Tibial nerve (tissue), 4 donors: ENCODE measurements around the gene POSTN. TPM values are rescaled to one million over a fixed set of nuclear protein-coding genes. Genes with fewer than 3 reads are reported as not detected.

Source experiments
- DNase-seq, 2 donors: peaks; one replicate each; pipeline ENCODE4 v3.0.0-alpha.2; 2019; ENCODE audit warnings: low spot score in 2 of 2
- H3K27ac ChIP-seq, 4 donors: fragments of 200-600 bp; sonication (generic) in 3 of 4; one replicate each; pipeline ENCODE4 v1.5.1; 2017 to 2019; ENCODE audit warnings: mild to moderate bottlenecking in 1 of 4
- H3K27me3 ChIP-seq, 2 donors: fragments of 200-600 bp; sonication (generic) in 1 of 2; one replicate each; pipeline versions ENCODE4 v1.5.1 to v1.6.0; 2017 to 2019
- H3K36me3 ChIP-seq, 3 donors: fragments of 200-600 bp; sonication (generic); one replicate each; pipeline ENCODE4 v1.5.1; 2018 to 2019
- H3K4me1 ChIP-seq, 4 donors: fragments of 200-600 bp; sonication (generic) in 3 of 4; one replicate each; pipeline ENCODE4 v1.5.1; 2017 to 2019
- H3K4me3 ChIP-seq, 4 donors: fragments of 200-600 bp; sonication (generic) in 3 of 4; one replicate each; pipeline ENCODE4 v1.5.1; 2017 to 2019; ENCODE audit warnings: mild to moderate bottlenecking in 1 of 4, moderate library complexity in 1 of 4
- H3K9me3 ChIP-seq, 4 donors: fragments of 200-600 bp; sonication (generic) in 3 of 4; one replicate each; pipeline ENCODE4 v1.5.1; 2017 to 2019
- CTCF ChIP-seq, 5 experiments: fragments of 200-600 bp in 3 of 5; fragments of 450-650 bp in 2 of 5; sonication (generic) in 3 of 5; IDR thresholded peaks; one replicate each; pipeline ENCODE4 v1.5.1; 2016 to 2019; ENCODE audit warnings: antibody characterized with exemption in 5 of 5, mild to moderate bottlenecking in 3 of 5, moderate library complexity in 2 of 5
- EP300 ChIP-seq, 2 donors: sonication (generic); formaldehyde crosslinking; IDR thresholded peaks; one replicate each; pipeline ENCODE4 v1.6.1; 2017; ENCODE audit warnings: antibody characterized with exemption in 2 of 2, mild to moderate bottlenecking in 1 of 2
- POLR2A ChIP-seq, 2 donors: fragments of 450-650 bp; IDR thresholded peaks; one replicate each; pipeline ENCODE4 v1.6.1; 2017; ENCODE audit warnings: antibody characterized with exemption in 2 of 2, mild to moderate bottlenecking in 2 of 2, moderate library complexity in 2 of 2
- WGBS, 2 donors: methylation state at CpG; one replicate each; pipeline ENCODE4 v1.1.5; 2018; 5-methylcytosine and 5-hydroxymethylcytosine counted together
- total RNA-seq, 4 donors: library from RNA; depleted of rRNA; stranded (reverse); fragments of >200 nt; gene quantifications; one replicate each; pipeline ENCODE4 v1.1.0, GENCODE V29; 2016

Gene POSTN
- total RNA-seq, 4 donors from 2014 or later, result 33.7 to 152 (median 70.7) TPM

- no peak for DNase-seq
- no peaks in the 10 kb centered on the region for H3K27me3 ChIP-seq
- no peaks in the 10 kb centered on the region for H3K4me1 ChIP-seq
- TF ChIP-seq POLR2A (IDR thresholded peaks at IDR 0.05) (no peak), CTCF (IDR thresholded peaks at IDR 0.05) (no peak), EP300 (IDR thresholded peaks at IDR 0.05) (no peak)
- WGBS, 2 donors, result 58 to 66% methylated on average over 2 of the region's 2 CpGs
- no peak overlapping the region for H3K27ac ChIP-seq
- no peak overlapping the region for H3K4me3 ChIP-seq
- no peaks in the 10 kb centered on the region for H3K36me3 ChIP-seq
- H3K9me3 ChIP-seq, result no peaks in the 10 kb centered on the region
These were observed 20.0 kb upstream of the POSTN start for GRCh38 chr13:37618554-37618953.

GRCh38 chr13:37617173-37617572 is 18.6 kb upstream of the POSTN start:
- no peak for DNase-seq
- Histone ChIP-seq H3K4me3 (no peak overlapping the region), H3K4me1 (no peaks in the 10 kb centered on the region), H3K36me3 (no peaks in the 10 kb centered on the region), H3K9me3 (no peaks in the 10 kb centered on the region), H3K27me3 (no peaks in the 10 kb centered on the region), H3K27ac (no peak overlapping the region)
- no peak for TF ChIP-seq EP300 (IDR thresholded peaks at IDR 0.05)
- no peak for TF ChIP-seq CTCF (IDR thresholded peaks at IDR 0.05)
- TF ChIP-seq POLR2A (IDR thresholded peaks at IDR 0.05), result no peak
- 33 to 53% methylated on average over 1 of the region's 1 CpG for WGBS, 2 donors

- no peak for DNase-seq
- H3K4me3 ChIP-seq, result no peak overlapping the region
- TF ChIP-seq CTCF (IDR thresholded peaks at IDR 0.05), result no peak
- TF ChIP-seq POLR2A (IDR thresholded peaks at IDR 0.05), result no peak
- no peak for TF ChIP-seq EP300 (IDR thresholded peaks at IDR 0.05)
- H3K9me3 ChIP-seq, result no peaks in the 10 kb centered on the region
- 58 to 67% methylated on average over 1 of the region's 1 CpG for WGBS, 2 donors
- no peaks in the 10 kb centered on the region for H3K27me3 ChIP-seq
- H3K36me3 ChIP-seq, result no peaks in the 10 kb centered on the region
- H3K4me1 ChIP-seq, result no peaks in the 10 kb centered on the region
- H3K27ac ChIP-seq, result no peak overlapping the region
These were observed 17.6 kb upstream of the POSTN start for GRCh38 chr13:37616131-37616530.

- Histone ChIP-seq H3K27ac (no peak overlapping the region), H3K9me3 (no peaks in the 10 kb centered on the region), H3K27me3 (no peaks in the 10 kb centered on the region), H3K4me3 (no peak overlapping the region), H3K4me1 (no peaks in the 10 kb centered on the region), H3K36me3 (no peaks in the 10 kb centered on the region)
- 69 to 84% methylated on average over 2 of the region's 2 CpGs for WGBS, 2 donors
- no peak for TF ChIP-seq CTCF (IDR thresholded peaks at IDR 0.05)
- no peak for TF ChIP-seq POLR2A (IDR thresholded peaks at IDR 0.05)
- TF ChIP-seq EP300 (IDR thresholded peaks at IDR 0.05), result no peak
- DNase-seq, result no peak
These were observed 16.7 kb upstream of the POSTN start for GRCh38 chr13:37615276-37615675.

GRCh38 chr13:37613638-37614037 is 15.1 kb upstream of the POSTN start:
- TF ChIP-seq CTCF (IDR thresholded peaks at IDR 0.05), result no peak
- TF ChIP-seq POLR2A (IDR thresholded peaks at IDR 0.05), result no peak
- no peak for TF ChIP-seq EP300 (IDR thresholded peaks at IDR 0.05)
- Histone ChIP-seq H3K4me3 (no peak overlapping the region), H3K4me1 (no peaks in the 10 kb centered on the region), H3K9me3 (no peaks in the 10 kb centered on the region), H3K36me3 (no peaks in the 10 kb centered on the region), H3K27ac (no peak overlapping the region), H3K27me3 (no peaks in the 10 kb centered on the region)
- WGBS, 2 donors, result 63 to 76% methylated on average over 2 of the region's 2 CpGs
- DNase-seq, result no peak
